Osteocyte (in vitro differentiated cells): ENCODE measurements around the gene MAPK1. TPM values are rescaled to one million over a fixed set of nuclear protein-coding genes. Genes with fewer than 3 reads are reported as not detected.
"Not testable (repeated sequence)": the region's sequence is repeated elsewhere in the genome, so short reads cannot be mapped to it uniquely, and the experiment has no call there.

ENCODE experiments used
- DNase-seq: peaks from one replicate; pipeline ENCODE4 v3.0.0; 2021; ENCODE audit warnings: mixed read lengths; ENCODE audit not compliant: unreplicated experiment; ENCODE audit errors: extremely low spot score
- H3K27ac Mint-ChIP-seq: one replicate; pipeline ENCODE4 v1.8.0; 2021; ENCODE audit warnings: mild to moderate bottlenecking, mixed read lengths; ENCODE audit not compliant: unreplicated experiment
- H3K27me3 Mint-ChIP-seq: one replicate; pipeline ENCODE4 v1.8.0; 2021; ENCODE audit warnings: mixed read lengths; ENCODE audit not compliant: unreplicated experiment
- H3K36me3 Mint-ChIP-seq: one replicate; pipeline ENCODE4 v1.8.0; 2021; ENCODE audit warnings: mixed read lengths; ENCODE audit not compliant: unreplicated experiment
- H3K4me1 Mint-ChIP-seq: one replicate; pipeline ENCODE4 v1.8.0; 2021; ENCODE audit warnings: mixed read lengths; ENCODE audit not compliant: unreplicated experiment
- H3K4me3 Mint-ChIP-seq: one replicate; pipeline ENCODE4 v1.8.0; 2021; ENCODE audit warnings: mild to moderate bottlenecking, moderate library complexity, mixed read lengths; ENCODE audit not compliant: unreplicated experiment
- H3K9me3 Mint-ChIP-seq: one replicate; pipeline ENCODE4 v1.8.0; 2021; ENCODE audit warnings: mixed read lengths; ENCODE audit not compliant: unreplicated experiment
- CTCF ChIP-seq: fragments of 200-600 bp; sonication (generic); IDR thresholded peaks from 2 replicates; pipeline ENCODE4 v1.5.0; 2021; ENCODE audit warnings: antibody characterized with exemption, mild to moderate bottlenecking, moderate library complexity
- total RNA-seq: library from RNA; stranded (reverse); gene quantifications from 2 replicates; pipeline ENCODE4 v1.2.1, GENCODE V29; 2021

Gene MAPK1
- total RNA-seq, 1 donor from 2014 or later = 159 TPM

- DNase-seq = no peak
Observed at GRCh38 chr22:21876486-21877176, 9.2 kb upstream of the MAPK1 start.

GRCh38 chr22:21874953-21875352 is 7.5 kb upstream of the MAPK1 start:
- not testable (repeated sequence) for H3K4me1 Mint-ChIP-seq, H3K9me3 Mint-ChIP-seq

More at GRCh38 chr22:21876486-21877176, 9.2 kb upstream of the MAPK1 start:
- no peaks in the 10 kb centered on the region for H3K27me3 Mint-ChIP-seq
- no peaks in the 10 kb centered on the region for H3K4me1 Mint-ChIP-seq
- no peaks in the 10 kb centered on the region for H3K36me3 Mint-ChIP-seq
- no peak overlapping the region for H3K4me3 Mint-ChIP-seq
- no peak for TF ChIP-seq CTCF
- H3K9me3 Mint-ChIP-seq = no peaks in the 10 kb centered on the region
- H3K27ac Mint-ChIP-seq = no peak overlapping the region

GRCh38 chr22:21873619-21874018 is 6.2 kb upstream of the MAPK1 start:
- no peaks in the 10 kb centered on the region for H3K27me3 Mint-ChIP-seq
- H3K27ac Mint-ChIP-seq = no peak overlapping the region
- no peaks in the 10 kb centered on the region for H3K4me1 Mint-ChIP-seq
- no peak overlapping the region for H3K4me3 Mint-ChIP-seq
- DNase-seq = peak; percentile 27
- H3K9me3 Mint-ChIP-seq = no peaks in the 10 kb centered on the region
- no peak for TF ChIP-seq CTCF
- no peaks in the 10 kb centered on the region for H3K36me3 Mint-ChIP-seq

More at GRCh38 chr22:21874953-21875352, 7.5 kb upstream of the MAPK1 start:
- not testable (repeated sequence) for DNase-seq, H3K27me3 Mint-ChIP-seq, H3K4me3 Mint-ChIP-seq, H3K36me3 Mint-ChIP-seq, H3K27ac Mint-ChIP-seq

- H3K9me3 Mint-ChIP-seq, H3K27ac Mint-ChIP-seq, H3K36me3 Mint-ChIP-seq, H3K4me1 Mint-ChIP-seq, H3K4me3 Mint-ChIP-seq, H3K27me3 Mint-ChIP-seq: not testable (repeated sequence)
- peak; percentile 15 for DNase-seq
Observed at GRCh38 chr22:21872741-21873140, 5.3 kb upstream of the MAPK1 start.

- DNase-seq = peak; percentile 4
- no peaks in the 10 kb centered on the region for H3K27me3 Mint-ChIP-seq
- H3K9me3 Mint-ChIP-seq = no peaks in the 10 kb centered on the region
- no peak overlapping the region for H3K27ac Mint-ChIP-seq
- TF ChIP-seq CTCF = no peak
- H3K36me3 Mint-ChIP-seq = peaks cover under 1% of the 10 kb centered on the region
- H3K4me1 Mint-ChIP-seq = peaks cover 33% of the 10 kb centered on the region
- peak overlapping the region; percentile 86 for H3K4me3 Mint-ChIP-seq
Observed at GRCh38 chr22:21868651-21869050, 1.2 kb upstream of the MAPK1 start.

GRCh38 chr22:21866833-21867527 is 465 bp downstream of the MAPK1 start:
- H3K36me3 Mint-ChIP-seq = peaks cover 2% of the 10 kb centered on the region
- DNase-seq = peak; percentile 83
- H3K4me1 Mint-ChIP-seq = peaks cover 41% of the 10 kb centered on the region

More at GRCh38 chr22:21866833-21867527, 465 bp downstream of the MAPK1 start:
- no peak for TF ChIP-seq CTCF
- H3K27me3 Mint-ChIP-seq = no peaks in the 10 kb centered on the region
- H3K9me3 Mint-ChIP-seq = no peaks in the 10 kb centered on the region
- peak overlapping the region; percentile 82 for H3K27ac Mint-ChIP-seq
- H3K4me3 Mint-ChIP-seq = peak overlapping the region; percentile 93
